Stimulated activated CD8-positive, alpha-beta memory T cell treated with anti-CD3 and anti-CD28 coated beads, Interleukin-7, amount 100 ng/mL, for 1 hour (primary cell): Measurements from ENCODE around the gene PARP16.

Source experiments
- DNase-seq, 2 donors: peaks; one replicate each; pipeline ENCODE4 v3.0.0-alpha.2; 2020; ENCODE audit warnings: low read depth in 2 of 2

The PARP16 gene

GRCh38 chr15:65311760-65312159 lies 25.1 kb upstream of the PARP16 start:
- no peak for DNase-seq

DNA sequence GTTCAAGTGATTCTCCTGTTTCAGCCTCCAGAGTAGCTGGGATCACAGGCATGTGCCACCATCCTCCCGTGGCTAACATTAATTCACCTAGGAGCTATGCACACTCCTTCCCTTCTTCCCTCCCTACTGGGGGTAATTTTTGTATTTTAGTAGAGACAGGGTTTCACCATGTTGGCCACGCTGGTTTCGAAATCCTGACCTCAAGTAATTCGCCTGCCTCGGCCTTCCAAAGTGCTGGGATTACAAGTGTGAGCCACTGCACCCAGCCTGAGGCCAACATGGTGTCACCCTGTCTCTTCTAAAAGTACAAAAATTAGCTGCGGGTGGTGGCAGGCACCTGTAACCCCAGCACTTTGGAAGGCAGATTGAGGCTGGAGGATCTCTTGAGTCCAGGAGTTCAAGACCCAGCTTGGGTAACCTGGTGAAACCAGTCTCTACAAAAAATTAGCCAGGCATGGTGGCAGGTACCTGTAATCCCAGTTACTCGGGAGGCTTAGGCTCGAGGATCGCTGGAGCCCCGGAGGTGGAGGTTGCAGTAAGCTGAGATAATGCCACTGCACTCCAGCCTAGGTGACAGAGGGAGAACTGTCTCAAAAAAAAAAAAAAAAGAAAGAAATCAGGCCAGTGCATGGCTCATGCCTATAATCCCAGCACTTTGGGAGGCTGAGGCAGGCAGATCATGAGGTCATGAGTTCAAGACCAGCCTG lies 23.9 kb upstream of the PARP16 start:
- no peak for DNase-seq

GRCh38 chr15:65309882-65310418 lies 23.3 kb upstream of the PARP16 start:
- DNase-seq, result no peak

DNA sequence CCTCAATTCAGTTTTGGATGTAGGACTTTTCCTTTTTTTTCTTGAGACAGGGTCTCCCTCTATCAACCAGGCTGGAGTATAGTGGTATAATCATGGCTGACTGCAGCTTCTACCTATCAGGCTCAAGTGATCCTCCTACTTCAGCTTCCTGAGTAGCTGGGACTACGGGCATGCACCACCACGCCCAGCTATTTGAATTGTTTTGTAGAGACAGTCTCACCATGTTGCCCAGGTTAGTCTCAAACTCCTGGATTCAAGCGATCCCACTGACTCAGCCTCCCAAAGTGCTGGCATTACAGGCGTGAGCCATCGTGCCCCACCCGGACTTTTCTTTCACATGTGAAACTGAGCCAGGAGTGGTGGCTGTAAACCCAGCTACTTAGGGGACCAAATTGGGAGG lies 21.3 kb upstream of the PARP16 start:
- no peak for DNase-seq

DNA sequence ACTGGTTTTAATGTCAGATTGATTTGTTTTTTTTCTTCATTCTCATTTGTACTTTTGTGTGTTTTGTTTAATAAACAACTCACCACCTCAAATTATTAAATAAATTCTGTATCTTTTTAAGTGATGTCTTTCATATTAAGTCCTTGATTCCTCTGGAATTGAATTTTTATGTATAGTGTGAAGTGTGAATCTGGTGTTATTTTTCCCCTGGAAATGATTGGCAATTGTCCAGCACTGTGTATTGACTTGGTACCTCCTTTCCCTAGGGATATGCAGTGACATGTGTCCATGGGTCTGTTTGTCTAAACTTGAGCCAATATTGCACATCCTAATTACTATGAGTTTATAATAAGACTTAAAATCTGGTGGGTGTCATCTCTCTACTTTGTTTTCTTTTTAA lies 19.9 kb upstream of the PARP16 start:
- no peak for DNase-seq

DNA sequence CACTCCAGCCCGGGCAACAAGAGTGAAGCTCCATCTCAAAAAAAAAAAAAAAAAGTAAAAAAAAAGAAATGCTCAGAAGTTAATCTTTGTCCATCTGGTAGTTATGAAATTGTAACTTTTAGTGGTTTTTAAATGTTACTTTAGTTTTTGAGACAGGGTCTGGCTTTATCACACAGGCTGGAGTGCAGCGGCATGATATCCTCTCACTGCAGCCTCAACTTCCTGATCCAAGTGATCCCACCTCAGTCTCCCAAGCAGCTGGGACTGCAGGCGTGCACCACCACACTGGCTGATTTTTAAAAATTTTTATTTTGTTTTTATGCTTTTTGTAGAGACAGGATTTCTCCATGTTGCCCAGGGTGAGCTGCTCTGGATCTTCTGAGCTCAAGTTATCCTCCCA lies 19.1 kb upstream of the PARP16 start:
- no peak for DNase-seq

DNA sequence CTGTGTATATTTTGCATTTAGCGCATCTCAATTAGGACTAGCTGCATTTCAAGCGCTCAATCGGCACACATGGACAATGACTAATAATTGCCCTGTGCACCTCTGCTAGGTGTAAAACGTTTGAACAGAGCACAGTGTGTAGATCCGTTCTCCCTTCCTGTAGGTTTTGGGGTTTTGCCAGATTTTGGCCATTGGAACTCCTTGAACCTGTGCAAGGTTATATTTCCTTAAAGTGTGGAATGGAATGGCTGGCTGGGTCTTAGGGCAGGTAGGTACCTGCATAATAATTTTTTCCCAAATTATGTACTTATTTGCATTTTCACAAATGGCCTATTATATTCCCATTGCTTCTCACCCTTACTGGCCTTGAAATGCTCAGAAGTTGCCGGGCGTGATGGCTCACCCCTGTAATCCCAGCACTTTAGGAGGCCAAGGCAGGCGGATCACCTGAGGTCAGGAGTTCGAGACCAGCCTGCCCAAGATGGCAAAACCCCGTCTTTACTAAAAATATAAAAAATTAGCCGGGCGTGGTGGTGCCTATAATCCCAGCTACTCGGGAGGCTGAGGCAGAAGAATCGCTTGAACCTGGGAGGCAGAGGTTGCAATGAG lies 18.6 kb upstream of the PARP16 start:
- DNase-seq, result no peak

GRCh38 chr15:65304381-65305149 lies 17.9 kb upstream of the PARP16 start, which contains the start of gene RNU5B-1:
RNU5B-1 (plus strand) TSS chr15:65304677.
- DNase-seq, result peak; percentile 41 to 45

DNA sequence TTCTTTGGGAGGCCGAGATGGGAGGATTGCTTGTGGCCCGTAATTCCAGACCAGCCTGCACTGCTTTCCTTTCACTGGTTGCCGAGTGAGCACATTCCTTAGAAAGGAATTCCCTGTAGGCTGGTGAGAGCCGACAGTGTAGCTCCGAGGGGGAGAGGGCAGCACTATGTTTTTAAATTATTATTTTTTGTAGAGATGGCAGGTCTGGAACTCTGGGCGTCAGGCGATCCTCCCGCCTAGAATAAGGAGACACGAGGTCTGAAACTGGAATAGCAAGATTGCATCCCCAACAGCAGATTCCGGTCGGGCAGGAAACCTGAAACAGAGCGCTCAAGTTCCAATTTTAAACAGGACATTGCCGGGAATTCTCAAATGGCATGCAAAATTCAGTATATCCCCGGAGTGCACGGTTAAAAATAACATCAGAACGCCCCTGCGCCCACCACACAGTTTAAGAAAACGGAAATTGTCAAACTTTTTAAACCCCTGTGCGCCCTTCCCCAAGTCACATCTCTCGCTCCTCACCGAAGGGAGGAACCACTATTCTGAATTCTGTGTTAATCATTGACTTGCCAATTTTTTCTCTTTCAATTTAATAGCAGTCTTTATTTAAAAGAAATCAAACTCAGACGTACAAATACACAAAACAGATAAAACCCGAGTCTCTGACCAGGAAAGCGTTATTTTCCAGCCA lies 17.2 kb upstream of the PARP16 start:
- DNase-seq, result no peak

- no peak for DNase-seq
Measured at GRCh38 chr15:65302061-65302460, 15.4 kb upstream of the PARP16 start.

- DNase-seq, result no peak
Measured at GRCh38 chr15:65300924-65301441, 14.3 kb upstream of the PARP16 start.

DNA sequence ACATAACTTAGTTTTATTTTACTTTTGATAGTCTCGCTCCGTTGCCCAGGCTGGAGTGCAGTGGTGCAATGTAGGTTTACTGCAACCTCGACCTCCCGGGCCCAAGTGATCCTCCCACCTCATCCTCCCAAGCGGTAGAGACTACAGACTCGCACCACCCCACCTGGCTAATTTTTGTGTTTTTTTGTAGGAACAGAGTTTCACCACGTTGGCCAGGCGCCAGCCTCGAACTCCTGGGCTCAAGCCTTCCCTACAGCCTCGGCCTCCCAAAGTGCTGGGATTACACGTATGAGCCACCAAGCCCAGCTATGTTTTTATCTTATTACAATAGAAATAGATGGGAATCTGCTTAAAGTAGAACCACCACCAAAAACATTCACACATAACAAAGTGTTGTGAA lies 12.0 kb upstream of the PARP16 start:
- no peak for DNase-seq

DNA sequence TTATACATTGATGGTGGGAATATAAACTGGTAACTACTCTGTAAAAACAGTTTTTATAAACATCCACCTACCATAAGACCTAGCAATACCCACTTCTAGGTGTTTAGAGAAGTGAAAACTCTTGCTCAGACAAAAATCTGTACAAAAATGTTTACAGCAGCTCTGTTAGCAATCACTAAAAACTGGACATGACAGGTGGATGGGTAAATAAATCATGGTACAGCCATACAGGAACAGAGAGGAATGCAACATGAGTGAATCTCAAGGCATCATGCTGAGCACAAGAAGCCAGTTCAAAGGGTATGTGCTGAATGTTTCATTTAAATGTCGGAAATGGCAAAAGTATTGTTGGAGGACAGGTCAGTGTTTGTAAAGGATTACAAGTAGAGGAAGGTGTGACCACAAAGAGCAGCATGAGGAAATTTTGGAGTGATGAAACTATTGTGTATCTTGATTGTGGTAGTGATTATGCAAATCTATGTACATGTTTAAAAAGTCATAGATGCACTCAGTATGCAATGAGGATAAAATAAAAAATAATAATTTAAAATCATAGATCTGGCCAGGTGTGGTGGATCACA lies 6.3 kb upstream of the PARP16 start:
- DNase-seq, result no peak

DNA sequence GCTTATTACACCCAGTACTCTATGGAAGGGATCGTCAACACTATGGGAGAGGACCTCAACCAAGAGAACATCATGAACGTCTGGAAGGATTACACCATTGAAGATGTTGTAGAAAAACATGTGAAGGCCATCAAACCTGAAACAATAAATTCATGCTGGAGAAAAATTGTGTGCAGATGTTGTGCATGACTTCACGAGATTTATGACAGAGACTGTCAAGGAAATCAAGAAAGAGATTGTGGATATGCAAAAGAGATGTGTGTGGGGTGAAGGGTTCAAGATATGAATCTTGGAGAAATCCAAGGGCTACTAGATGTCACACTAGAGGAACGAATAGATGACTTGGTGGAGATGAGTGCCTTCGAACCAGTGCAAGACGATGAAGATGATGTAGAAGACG lies 3.5 kb upstream of the PARP16 start:
- no peak for DNase-seq

GRCh38 chr15:65289261-65289854 lies 2.7 kb upstream of the PARP16 start:
- no peak for DNase-seq

- DNase-seq, result no peak
Measured at GRCh38 chr15:65287520-65287855, 805 bp upstream of the PARP16 start.

DNA sequence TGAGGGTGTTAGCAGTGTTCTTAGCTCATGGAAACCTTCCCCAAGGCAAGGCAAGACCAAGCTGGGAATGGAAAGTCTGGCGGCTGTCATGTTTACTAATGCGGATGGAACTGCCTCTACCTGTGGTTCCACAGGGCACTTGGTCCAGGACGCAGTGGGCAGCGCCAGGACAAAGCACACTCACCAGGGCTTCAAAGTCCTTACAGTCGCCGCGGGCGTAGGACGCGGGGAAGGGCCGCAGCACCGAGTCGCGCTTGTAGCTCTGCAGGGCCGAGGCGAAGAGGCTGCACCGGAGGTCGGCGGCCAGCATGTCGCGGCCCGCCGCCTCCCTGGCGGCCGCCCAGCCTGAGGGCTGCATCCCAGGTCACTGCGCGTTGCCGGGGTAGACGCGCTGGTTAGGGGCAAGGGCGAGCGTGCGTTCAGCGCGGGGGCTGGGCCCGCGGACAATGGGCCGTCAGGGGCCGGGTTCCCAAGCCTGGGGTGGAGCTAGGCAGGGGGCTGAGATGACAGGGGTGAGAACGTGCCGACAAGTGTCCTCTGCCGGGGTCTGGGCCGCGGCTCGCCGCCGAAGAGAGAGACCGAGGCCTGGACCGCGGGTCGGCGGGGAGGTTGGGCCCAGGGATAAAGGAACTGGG lies 497 bp downstream of the PARP16 start:
- DNase-seq, result no peak

GRCh38 chr15:65285291-65286068 lies 1.2 kb downstream of the PARP16 start:
- DNase-seq, result no peak

DNA sequence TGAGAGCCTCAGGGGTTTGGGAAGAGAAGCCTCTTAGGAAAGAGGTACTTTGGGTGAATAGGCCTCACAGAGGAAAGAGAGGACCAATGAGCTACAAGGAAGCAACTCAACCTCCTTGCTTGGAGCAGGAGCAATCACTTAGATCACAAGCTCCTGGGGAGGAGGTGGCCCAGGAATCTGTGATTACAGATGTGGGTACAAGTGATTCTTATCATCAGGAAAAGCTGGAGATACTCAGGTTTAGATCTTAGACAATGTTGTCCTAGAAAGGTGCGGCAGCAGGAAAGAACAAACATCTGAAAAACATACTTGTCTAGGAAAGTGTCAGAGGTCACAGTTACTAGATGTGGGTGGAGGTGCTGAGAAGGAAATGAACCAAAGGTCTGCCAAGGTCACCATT lies 8.2 kb downstream of the PARP16 start:
- no peak for DNase-seq

- no peak for DNase-seq
Measured at GRCh38 chr15:65277015-65277414, 9.7 kb downstream of the PARP16 start.
